Gastroesophageal sphincter (tissue), 3 donors: Measurements from ENCODE around the gene NCBP2L.

Source experiments
- POLR2A ChIP-seq, 2 donors: fragments of 450-650 bp; IDR thresholded peaks; one replicate each; pipeline ENCODE4 v1.6.1; 2017; ENCODE audit warnings: antibody characterized with exemption in 2 of 2, mild to moderate bottlenecking in 2 of 2, moderate library complexity in 1 of 2
- TF ChIP-seq, protein P1 (sequence below), 4 experiments: fragments of 200-600 bp in 2 of 4; fragments of 450-650 bp in 2 of 4; sonication (generic) in 1 of 4; IDR thresholded peaks; one replicate each; pipeline ENCODE4 v1.5.1; 2017 to 2019; ENCODE audit warnings: antibody characterized with exemption in 4 of 4, mild to moderate bottlenecking in 2 of 4, moderate library complexity in 2 of 4

- TF ChIP-seq, protein P1, sequence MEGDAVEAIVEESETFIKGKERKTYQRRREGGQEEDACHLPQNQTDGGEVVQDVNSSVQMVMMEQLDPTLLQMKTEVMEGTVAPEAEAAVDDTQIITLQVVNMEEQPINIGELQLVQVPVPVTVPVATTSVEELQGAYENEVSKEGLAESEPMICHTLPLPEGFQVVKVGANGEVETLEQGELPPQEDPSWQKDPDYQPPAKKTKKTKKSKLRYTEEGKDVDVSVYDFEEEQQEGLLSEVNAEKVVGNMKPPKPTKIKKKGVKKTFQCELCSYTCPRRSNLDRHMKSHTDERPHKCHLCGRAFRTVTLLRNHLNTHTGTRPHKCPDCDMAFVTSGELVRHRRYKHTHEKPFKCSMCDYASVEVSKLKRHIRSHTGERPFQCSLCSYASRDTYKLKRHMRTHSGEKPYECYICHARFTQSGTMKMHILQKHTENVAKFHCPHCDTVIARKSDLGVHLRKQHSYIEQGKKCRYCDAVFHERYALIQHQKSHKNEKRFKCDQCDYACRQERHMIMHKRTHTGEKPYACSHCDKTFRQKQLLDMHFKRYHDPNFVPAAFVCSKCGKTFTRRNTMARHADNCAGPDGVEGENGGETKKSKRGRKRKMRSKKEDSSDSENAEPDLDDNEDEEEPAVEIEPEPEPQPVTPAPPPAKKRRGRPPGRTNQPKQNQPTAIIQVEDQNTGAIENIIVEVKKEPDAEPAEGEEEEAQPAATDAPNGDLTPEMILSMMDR (IDR thresholded peaks at IDR 0.05), result no peak
- TF ChIP-seq POLR2A (IDR thresholded peaks at IDR 0.05), result no peak
These were observed 36.1 kb upstream of the NCBP2L start for GRCh38 chrX:107741404-107741790.
